ENCODE results near the gene NDST1. TPM values are rescaled to one million over a fixed set of nuclear protein-coding genes. Genes with fewer than 3 reads are reported as not detected.
A peak's percentile ranks its signal among the peaks of the same experiment; 100 is the strongest.

The NDST1 gene
- total and polyA plus RNA-seq, 2 of the 8 experiments (the other 6 are each of a cell fraction or from before 2014, with no cell fraction given) = 27.0 to 72.0 TPM

GRCh38 chr5:150508277-150508640 lies 328 bp downstream of the NDST1 start:
- H3K27me3 ChIP-seq (replicated peaks in 1 of 4; ENCODE audit: control insufficient read depth in 3 of 4, extremely low read depth in 1 of 4, insufficient read depth in 3 of 4, low read length in 3 of 4) = no peaks in the 10 kb centered on the region
- FAIRE-seq (no peak), DNase-seq (ENCODE audit: low read depth in 1 of 2, low spot score in 2 of 2) (no peak)
- H3K4me1 ChIP-seq (replicated peaks in 1 of 4; ENCODE audit: control insufficient read depth in 3 of 4, insufficient read depth in 4 of 4, low read length in 3 of 4) = peaks cover 21 to 39% (median 29%) of the 10 kb centered on the region in 4 experiments
- H4K20me1 ChIP-seq (replicated peaks in 1 of 2; ENCODE audit: control insufficient read depth in 1 of 2, insufficient read depth in 2 of 2, low read length in 2 of 2) = peaks cover 16 to 28% of the 10 kb centered on the region in 2 experiments
- no peak overlapping the region for H3K56ac ChIP-seq (replicated peaks; ENCODE audit: insufficient read length, low read depth, low read length)
- no peaks in the 10 kb centered on the region; the same call in none of the 2 replicates for H3K23me2 ChIP-seq (ENCODE audit: low read depth, low read length)
- H2BK20ac ChIP-seq (ENCODE audit: low read length) = no peak overlapping the region
- no peak overlapping the region for H3K4me3 ChIP-seq (ENCODE audit: extremely low read depth in 1 of 4, insufficient read depth in 2 of 4, low read depth in 3 of 4, low read length in 4 of 4)
- CTCF ChIA-PET (ENCODE audit: partially characterized antibody) = interaction anchor here (0.6 to 32.0 kb wide), 8 partner anchors 3 to 522 kb away, joined by 3 to 571 read pairs (median 6); partner anchors contain the start of gene NDST1
- no peak overlapping the region for H3K23ac ChIP-seq (ENCODE audit: insufficient read length)
- POLR2A ChIA-PET (ENCODE audit: partially characterized antibody) = interaction anchor here (1.7 to 6.3 kb wide), 2 partner anchors 9 to 20 kb away, joined by 13 to 47 read pairs; no protein-coding TSS in a partner anchor
- H2BK120ac ChIP-seq (replicated peaks; ENCODE audit: low read depth, low read length) = no peak overlapping the region
- H4K91ac ChIP-seq (replicated peaks; ENCODE audit: insufficient read length, low read length) = no peak overlapping the region
- 0 out of 2 replicates have a peak overlapping the region, but pooled peaks have one; percentile 40 for H3K18ac ChIP-seq (ENCODE audit: extremely low read depth, low read length)
- H4K5ac ChIP-seq (ENCODE audit: insufficient read length, low read depth, low read length) = no peak overlapping the region
- H3K4ac ChIP-seq (replicated peaks; ENCODE audit: insufficient read length, low read depth, low read length) = no peak overlapping the region
- no peak overlapping the region for H2AFZ ChIP-seq (ENCODE audit: low read length)
- no peak overlapping the region for H3K14ac ChIP-seq (ENCODE audit: insufficient read length)
- 0 out of 2 replicates have a peak overlapping the region, but pooled peaks have one; percentile 14 for H3K27ac ChIP-seq (ENCODE audit: low read depth, low read length)
- no peaks in the 10 kb centered on the region for H3K9me3 ChIP-seq (ENCODE audit: insufficient read depth in 2 of 2, low read depth in 1 of 2, low read length in 1 of 2)
- H2BK12ac ChIP-seq (ENCODE audit: low read depth, low read length) = no peak overlapping the region
- peak overlapping the region; percentile 79 for H2AK5ac ChIP-seq (ENCODE audit: low read depth, low read length)
- H3K79me1 ChIP-seq (ENCODE audit: low read depth, low read length) = peaks cover 46% of the 10 kb centered on the region
- no peak overlapping the region for H3K9ac ChIP-seq (replicated peaks in 1 of 4; ENCODE audit: extremely low read depth in 1 of 4, low read depth in 3 of 4, low read length in 3 of 4)
- peaks cover 7 to 96% of the 10 kb centered on the region in 2 experiments; a peak in 3 of 4 replicates for H3K79me2 ChIP-seq (ENCODE audit: control insufficient read depth in 1 of 2, insufficient read depth in 2 of 2, low read length in 2 of 2)
- 79% methylated on average over 2 of the region's 2 CpGs; no CpG with 5 or more reads in 1 of the 2 experiments for WGBS, 2 experiments (ENCODE audit: extremely low coverage in 1 of 2, insufficient coverage in 1 of 2, insufficient read length in 1 of 2, insufficient replicate concordance in 2 of 2, low coverage in 1 of 2, low lambda C conversion rate in 2 of 2, missing lambda C conversion rate in 1 of 2)
- H2BK5ac ChIP-seq (ENCODE audit: low read depth, low read length) = 0 out of 2 replicates have a peak overlapping the region, but pooled peaks have one; percentile 5
- no peak overlapping the region; the same call in 1 of the 2 replicates for H4K8ac ChIP-seq (ENCODE audit: extremely low read depth, insufficient read depth, low read length)
- no peak overlapping the region for H2BK15ac ChIP-seq (ENCODE audit: low read length)
- H3K4me2 ChIP-seq (ENCODE audit: insufficient read depth in 1 of 2, low read depth in 2 of 2, low read length in 2 of 2) = no peak overlapping the region
- H3K36me3 ChIP-seq (ENCODE audit: control insufficient read depth in 2 of 4, insufficient read depth in 4 of 4, low read length in 3 of 4) = no peaks in the 10 kb centered on the region; a peak in 1 of 8 replicates
- TF ChIP-seq BCL11A (IDR thresholded peaks at IDR 0.05; ENCODE audit: low read depth in 2 of 2, low read length in 2 of 2) = no peak
- no peak for TF ChIP-seq BACH1 (IDR thresholded peaks at IDR 0.05; ENCODE audit: low read length)
- no peak for TF ChIP-seq NANOG (IDR thresholded peaks at IDR 0.05; ENCODE audit: insufficient read depth, low read depth, low read length, poor library complexity, severe bottlenecking)
- TF ChIP-seq TEAD4 (IDR thresholded peaks at IDR 0.05; ENCODE audit: low read depth, low read length) = no peak
- TF ChIP-seq, protein P1, sequence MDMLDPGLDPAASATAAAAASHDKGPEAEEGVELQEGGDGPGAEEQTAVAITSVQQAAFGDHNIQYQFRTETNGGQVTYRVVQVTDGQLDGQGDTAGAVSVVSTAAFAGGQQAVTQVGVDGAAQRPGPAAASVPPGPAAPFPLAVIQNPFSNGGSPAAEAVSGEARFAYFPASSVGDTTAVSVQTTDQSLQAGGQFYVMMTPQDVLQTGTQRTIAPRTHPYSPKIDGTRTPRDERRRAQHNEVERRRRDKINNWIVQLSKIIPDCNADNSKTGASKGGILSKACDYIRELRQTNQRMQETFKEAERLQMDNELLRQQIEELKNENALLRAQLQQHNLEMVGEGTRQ (IDR thresholded peaks at IDR 0.05; ENCODE audit: low read length) = no peak
- TF ChIP-seq CTBP2 (IDR thresholded peaks at IDR 0.05; ENCODE audit: borderline replicate concordance, insufficient read depth, insufficient read length, low read length) = no peak
- TF ChIP-seq SRF (IDR thresholded peaks at IDR 0.05; ENCODE audit: low read depth, low read length) = no peak
- TF ChIP-seq POLR2A (IDR thresholded peaks at IDR 0.05; ENCODE audit: control extremely low read depth in 1 of 2, low read depth in 2 of 2, low read length in 2 of 2) = no peak
- TF ChIP-seq, protein P2, sequence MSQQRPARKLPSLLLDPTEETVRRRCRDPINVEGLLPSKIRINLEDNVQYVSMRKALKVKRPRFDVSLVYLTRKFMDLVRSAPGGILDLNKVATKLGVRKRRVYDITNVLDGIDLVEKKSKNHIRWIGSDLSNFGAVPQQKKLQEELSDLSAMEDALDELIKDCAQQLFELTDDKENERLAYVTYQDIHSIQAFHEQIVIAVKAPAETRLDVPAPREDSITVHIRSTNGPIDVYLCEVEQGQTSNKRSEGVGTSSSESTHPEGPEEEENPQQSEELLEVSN (IDR thresholded peaks at IDR 0.05) = no peak
- TF ChIP-seq POU5F1 (IDR thresholded peaks at IDR 0.05; ENCODE audit: low read depth, low read length) = no peak
- TF ChIP-seq TBP (IDR thresholded peaks at IDR 0.05; ENCODE audit: low read depth, low read length) = no peak
- TF ChIP-seq CHD2 (IDR thresholded peaks at IDR 0.05; ENCODE audit: low read length) = no peak
- no peak for TF ChIP-seq SP1 (IDR thresholded peaks at IDR 0.05; ENCODE audit: low read depth, low read length)
